Measurements from ENCODE around the gene CEP128. TPM values are rescaled to one million over a fixed set of nuclear protein-coding genes. Genes with fewer than 3 reads are reported as not detected.

The CEP128 gene
- total and polyA plus RNA-seq, 4 donors, result 3.2 to 15.7 (median 5.4) TPM

DNA sequence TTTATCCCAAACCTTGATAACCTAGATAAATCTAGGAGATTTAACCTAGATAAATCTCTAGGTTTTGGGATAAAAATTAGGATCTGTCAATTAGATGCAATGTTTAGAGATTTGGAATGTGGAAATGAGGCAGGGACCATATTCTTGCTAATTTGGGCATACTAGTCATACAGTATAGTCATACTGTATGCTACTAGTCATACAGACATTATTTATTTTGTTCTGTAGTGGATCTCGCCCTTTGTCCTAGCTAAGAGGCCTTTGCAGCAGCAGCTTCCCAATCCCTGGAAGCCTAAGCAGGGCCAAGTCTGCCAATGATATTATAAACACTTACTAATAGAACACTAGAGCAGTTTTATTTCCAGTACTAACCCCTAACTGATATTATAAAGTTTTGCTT, 136.4 kb downstream of the CEP128 start:
- WGBS (ENCODE audit: insufficient coverage), result no CpG with 5 or more reads among the region's 1 CpG

DNA sequence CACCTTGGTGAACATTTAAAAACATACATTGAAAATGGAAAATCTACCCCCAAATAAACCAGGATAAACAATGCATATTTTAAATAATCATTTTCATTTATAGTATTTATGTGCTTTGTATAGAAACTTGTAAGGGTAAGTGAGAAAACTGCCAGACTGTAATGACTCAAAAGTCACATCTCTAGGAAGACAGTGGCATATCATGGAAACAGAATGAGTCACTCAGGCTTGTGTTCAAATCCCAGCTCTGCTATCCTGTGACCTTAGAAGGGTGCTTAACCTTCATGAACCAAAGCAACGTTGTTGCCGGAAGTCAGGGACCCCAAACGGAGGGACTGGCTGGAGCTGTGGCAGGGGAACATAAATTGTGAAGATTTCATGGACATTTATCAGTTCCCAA, 142.7 kb downstream of the CEP128 start:
- no CpG with 5 or more reads among the region's 3 CpGs for WGBS (ENCODE audit: insufficient coverage)
- Histone ChIP-seq H3K27me3 (ENCODE audit: control insufficient read depth, insufficient read depth, low read length) (no peaks in the 10 kb centered on the region), H3K36me3 (ENCODE audit: control insufficient read depth, insufficient read depth, low read length) (no peaks in the 10 kb centered on the region), H3K27ac (ENCODE audit: low read depth, low read length) (no peak overlapping the region), H3K4me1 (ENCODE audit: control insufficient read depth, insufficient read depth, low read length) (no peaks in the 10 kb centered on the region), H3K4me3 (ENCODE audit: low read depth, low read length) (no peak overlapping the region), H3K9me3 (ENCODE audit: control insufficient read depth, insufficient read depth, low read length) (no peaks in the 10 kb centered on the region)
- DNase-seq (ENCODE audit: low read depth in 4 of 6, low spot score in 6 of 6), result no peak

More for the DNA sequence above, 136.4 kb downstream of the CEP128 start:
- H3K36me3 ChIP-seq (ENCODE audit: control insufficient read depth, insufficient read depth, low read length), result no peaks in the 10 kb centered on the region
- no peak overlapping the region for H3K4me3 ChIP-seq (ENCODE audit: low read depth, low read length)
- H3K27ac ChIP-seq (ENCODE audit: low read depth, low read length), result no peak overlapping the region
- H3K27me3 ChIP-seq (ENCODE audit: control insufficient read depth, insufficient read depth, low read length), result no peaks in the 10 kb centered on the region
- H3K4me1 ChIP-seq (ENCODE audit: control insufficient read depth, insufficient read depth, low read length), result no peaks in the 10 kb centered on the region
- DNase-seq (ENCODE audit: low read depth in 4 of 6, low spot score in 6 of 6), result no peak
- H3K9me3 ChIP-seq (ENCODE audit: control insufficient read depth, insufficient read depth, low read length), result no peaks in the 10 kb centered on the region

GRCh38 chr14:80798211-80798610, 143.3 kb downstream of the CEP128 start:
- no peak for DNase-seq (ENCODE audit: low read depth in 4 of 6, low spot score in 6 of 6)
- H3K4me3 ChIP-seq (ENCODE audit: low read depth, low read length), result no peak overlapping the region
- WGBS (ENCODE audit: insufficient coverage), result 100% methylated on average over 1 of the region's 3 CpGs
- no peaks in the 10 kb centered on the region for H3K4me1 ChIP-seq (ENCODE audit: control insufficient read depth, insufficient read depth, low read length)
- no peaks in the 10 kb centered on the region for H3K27me3 ChIP-seq (ENCODE audit: control insufficient read depth, insufficient read depth, low read length)
- H3K36me3 ChIP-seq (ENCODE audit: control insufficient read depth, insufficient read depth, low read length), result no peaks in the 10 kb centered on the region
- no peak overlapping the region for H3K27ac ChIP-seq (ENCODE audit: low read depth, low read length)
- no peaks in the 10 kb centered on the region for H3K9me3 ChIP-seq (ENCODE audit: control insufficient read depth, insufficient read depth, low read length)

- WGBS (ENCODE audit: insufficient coverage), result 90% methylated on average over 9 of the region's 11 CpGs
- Histone ChIP-seq H3K27ac (ENCODE audit: low read depth, low read length) (no peak overlapping the region), H3K27me3 (ENCODE audit: control insufficient read depth, insufficient read depth, low read length) (no peaks in the 10 kb centered on the region), H3K4me1 (ENCODE audit: control insufficient read depth, insufficient read depth, low read length) (no peaks in the 10 kb centered on the region), H3K36me3 (ENCODE audit: control insufficient read depth, insufficient read depth, low read length) (no peaks in the 10 kb centered on the region), H3K4me3 (ENCODE audit: low read depth, low read length) (no peak overlapping the region), H3K9me3 (ENCODE audit: control insufficient read depth, insufficient read depth, low read length) (no peaks in the 10 kb centered on the region)
- no peak for DNase-seq (ENCODE audit: low read depth in 4 of 6, low spot score in 6 of 6)
Observed at GRCh38 chr14:80792771-80793170, 148.8 kb downstream of the CEP128 start.

GRCh38 chr14:80787876-80788275, 153.7 kb downstream of the CEP128 start:
- H3K9me3 ChIP-seq (ENCODE audit: control insufficient read depth, insufficient read depth, low read length), result no peaks in the 10 kb centered on the region
- 100% methylated on average over 1 of the region's 1 CpG for WGBS (ENCODE audit: insufficient coverage)

DNA sequence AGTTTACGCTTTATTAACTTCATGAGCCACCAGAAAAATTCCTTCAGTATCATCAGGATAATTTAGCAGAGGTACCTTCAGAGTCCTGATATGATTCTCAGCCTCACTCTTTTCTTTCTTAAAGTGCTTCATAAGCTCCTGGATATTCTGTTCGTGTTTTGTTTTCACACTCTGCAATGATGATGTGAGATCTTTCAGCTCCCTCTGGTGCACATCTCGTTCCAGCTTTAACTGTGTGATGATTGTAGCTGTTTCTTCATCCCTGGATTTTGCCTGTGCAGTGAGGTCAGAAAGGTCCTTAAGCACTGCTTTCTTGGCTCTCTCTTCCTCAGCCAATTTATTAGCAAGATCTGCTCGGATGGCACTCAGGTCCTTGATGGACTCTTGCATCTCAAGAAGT, 156.7 kb downstream of the CEP128 start:
- H3K4me1 ChIP-seq (ENCODE audit: control insufficient read depth, insufficient read depth, low read length), result no peaks in the 10 kb centered on the region
- WGBS (ENCODE audit: insufficient coverage), result 96% methylated on average over 4 of the region's 4 CpGs
- no peaks in the 10 kb centered on the region for H3K36me3 ChIP-seq (ENCODE audit: control insufficient read depth, insufficient read depth, low read length)
- peak in 2 of 6 donors; percentile 7 to 58 for DNase-seq (ENCODE audit: low read depth in 4 of 6, low spot score in 6 of 6)
- H3K27ac ChIP-seq (ENCODE audit: low read depth, low read length), result no peak overlapping the region
- no peak overlapping the region for H3K4me3 ChIP-seq (ENCODE audit: low read depth, low read length)
- H3K9me3 ChIP-seq (ENCODE audit: control insufficient read depth, insufficient read depth, low read length), result no peaks in the 10 kb centered on the region
- H3K27me3 ChIP-seq (ENCODE audit: control insufficient read depth, insufficient read depth, low read length), result no peaks in the 10 kb centered on the region

More at GRCh38 chr14:80787876-80788275, 153.7 kb downstream of the CEP128 start:
- no peak overlapping the region for H3K27ac ChIP-seq (ENCODE audit: low read depth, low read length)
- H3K36me3 ChIP-seq (ENCODE audit: control insufficient read depth, insufficient read depth, low read length), result no peaks in the 10 kb centered on the region
- H3K27me3 ChIP-seq (ENCODE audit: control insufficient read depth, insufficient read depth, low read length), result no peaks in the 10 kb centered on the region
- no peak overlapping the region for H3K4me3 ChIP-seq (ENCODE audit: low read depth, low read length)
- no peaks in the 10 kb centered on the region for H3K4me1 ChIP-seq (ENCODE audit: control insufficient read depth, insufficient read depth, low read length)
- no peak for DNase-seq (ENCODE audit: low read depth in 4 of 6, low spot score in 6 of 6)

DNA sequence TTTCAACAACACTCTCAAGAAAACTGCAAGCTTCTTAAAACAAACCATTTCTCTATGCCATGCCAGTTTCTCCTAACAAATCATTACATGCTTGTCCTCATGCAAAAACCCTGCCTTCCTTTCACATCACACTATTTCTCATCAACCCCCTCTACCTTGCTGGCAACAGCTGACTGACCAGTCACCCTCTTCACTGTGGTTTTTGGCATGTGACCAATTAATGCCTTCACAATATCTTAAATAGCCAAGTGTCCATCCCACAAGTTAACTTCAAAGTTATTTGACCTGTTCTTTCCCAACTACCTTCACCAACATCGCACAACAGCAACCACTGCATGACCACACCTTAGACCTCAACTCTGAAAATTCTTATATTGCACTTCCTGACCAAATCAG, 159.6 kb downstream of the CEP128 start:
- WGBS (ENCODE audit: insufficient coverage), result 100% methylated on average over 1 of the region's 1 CpG
- no peaks in the 10 kb centered on the region for H3K9me3 ChIP-seq (ENCODE audit: control insufficient read depth, insufficient read depth, low read length)
- H3K27ac ChIP-seq (ENCODE audit: low read depth, low read length), result no peak overlapping the region
- H3K27me3 ChIP-seq (ENCODE audit: control insufficient read depth, insufficient read depth, low read length), result no peaks in the 10 kb centered on the region
- H3K4me3 ChIP-seq (ENCODE audit: low read depth, low read length), result no peak overlapping the region
- no peak for DNase-seq (ENCODE audit: low read depth in 4 of 6, low spot score in 6 of 6)
- H3K4me1 ChIP-seq (ENCODE audit: control insufficient read depth, insufficient read depth, low read length), result no peaks in the 10 kb centered on the region
- H3K36me3 ChIP-seq (ENCODE audit: control insufficient read depth, insufficient read depth, low read length), result no peaks in the 10 kb centered on the region

DNA sequence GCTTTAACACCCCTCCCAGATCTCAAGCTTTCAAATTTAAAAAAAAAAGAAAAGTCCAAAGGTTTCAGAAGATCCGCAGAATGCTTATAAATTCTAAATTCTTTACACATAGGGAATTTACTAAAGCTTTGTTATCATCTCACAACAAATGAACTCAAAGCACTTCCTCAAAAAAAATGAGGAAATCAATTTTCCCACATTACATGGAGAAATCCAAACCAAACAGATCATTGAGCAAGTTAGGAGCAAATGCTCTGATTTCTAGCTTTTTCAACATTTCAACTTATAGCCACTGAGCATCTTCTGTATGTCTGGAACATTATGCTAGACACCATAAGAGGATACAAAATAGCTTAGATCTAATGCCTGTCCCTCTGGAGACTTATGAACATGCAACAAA, 161.0 kb downstream of the CEP128 start:
- no peaks in the 10 kb centered on the region for H3K36me3 ChIP-seq (ENCODE audit: control insufficient read depth, insufficient read depth, low read length)
- no peak for DNase-seq (ENCODE audit: low read depth in 4 of 6, low spot score in 6 of 6)
- no peaks in the 10 kb centered on the region for H3K27me3 ChIP-seq (ENCODE audit: control insufficient read depth, insufficient read depth, low read length)
- WGBS (ENCODE audit: insufficient coverage), result no CpG with 5 or more reads among the region's 1 CpG
- H3K27ac ChIP-seq (ENCODE audit: low read depth, low read length), result no peak overlapping the region
- H3K4me3 ChIP-seq (ENCODE audit: low read depth, low read length), result no peak overlapping the region
- no peaks in the 10 kb centered on the region for H3K4me1 ChIP-seq (ENCODE audit: control insufficient read depth, insufficient read depth, low read length)
- H3K9me3 ChIP-seq (ENCODE audit: control insufficient read depth, insufficient read depth, low read length), result no peaks in the 10 kb centered on the region

DNA sequence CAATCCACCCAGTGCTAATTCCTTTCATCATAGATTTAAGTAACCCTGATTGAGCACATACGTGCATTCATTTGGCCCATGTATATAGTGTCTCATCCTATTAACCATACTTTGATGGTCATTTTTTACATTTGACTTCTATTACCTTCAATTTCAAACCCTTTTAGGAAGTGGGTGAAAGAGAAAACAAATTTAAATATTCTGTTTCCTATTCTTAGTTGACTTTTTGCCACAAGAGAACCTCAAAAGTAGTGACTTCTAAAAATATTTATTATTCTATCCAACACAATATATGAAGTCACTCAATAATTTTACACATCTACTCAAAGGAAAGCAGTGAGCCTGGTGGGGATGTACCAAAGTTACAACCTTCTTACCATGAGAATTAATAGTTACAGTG, 164.9 kb downstream of the CEP128 start:
- Histone ChIP-seq H3K4me1 (ENCODE audit: control insufficient read depth, insufficient read depth, low read length) (no peaks in the 10 kb centered on the region), H3K36me3 (ENCODE audit: control insufficient read depth, insufficient read depth, low read length) (no peaks in the 10 kb centered on the region), H3K9me3 (ENCODE audit: control insufficient read depth, insufficient read depth, low read length) (no peaks in the 10 kb centered on the region), H3K4me3 (ENCODE audit: low read depth, low read length) (no peak overlapping the region), H3K27me3 (ENCODE audit: control insufficient read depth, insufficient read depth, low read length) (no peaks in the 10 kb centered on the region), H3K27ac (ENCODE audit: low read depth, low read length) (no peak overlapping the region)
- no peak for DNase-seq (ENCODE audit: low read depth in 4 of 6, low spot score in 6 of 6)
- WGBS (ENCODE audit: insufficient coverage), result no CpG with 5 or more reads among the region's 1 CpG

- H3K9me3 ChIP-seq (ENCODE audit: control insufficient read depth, insufficient read depth, low read length), result no peaks in the 10 kb centered on the region
- no peak overlapping the region for H3K4me3 ChIP-seq (ENCODE audit: low read depth, low read length)
- H3K4me1 ChIP-seq (ENCODE audit: control insufficient read depth, insufficient read depth, low read length), result no peaks in the 10 kb centered on the region
- no peaks in the 10 kb centered on the region for H3K36me3 ChIP-seq (ENCODE audit: control insufficient read depth, insufficient read depth, low read length)
- H3K27ac ChIP-seq (ENCODE audit: low read depth, low read length), result no peak overlapping the region
- H3K27me3 ChIP-seq (ENCODE audit: control insufficient read depth, insufficient read depth, low read length), result no peaks in the 10 kb centered on the region
- no peak for DNase-seq (ENCODE audit: low read depth in 4 of 6, low spot score in 6 of 6)
Observed at GRCh38 chr14:80776186-80776585, 165.4 kb downstream of the CEP128 start.
